Activated CD4-positive, alpha-beta T cell treated with anti-CD3 and anti-CD28 coated beads, Interleukin-2, amount 50 U/mL, for 48 hours (primary cell): ENCODE measurements around the gene CNTNAP2.

ENCODE experiments used
- DNase-seq, 2 experiments: peaks; one replicate each; pipeline ENCODE4 v3.0.0-alpha.2; 2020

Gene CNTNAP2

GRCh38 chr7:148340438-148341280 is 2224.1 kb downstream of the CNTNAP2 start:
- no peak for DNase-seq

DNA sequence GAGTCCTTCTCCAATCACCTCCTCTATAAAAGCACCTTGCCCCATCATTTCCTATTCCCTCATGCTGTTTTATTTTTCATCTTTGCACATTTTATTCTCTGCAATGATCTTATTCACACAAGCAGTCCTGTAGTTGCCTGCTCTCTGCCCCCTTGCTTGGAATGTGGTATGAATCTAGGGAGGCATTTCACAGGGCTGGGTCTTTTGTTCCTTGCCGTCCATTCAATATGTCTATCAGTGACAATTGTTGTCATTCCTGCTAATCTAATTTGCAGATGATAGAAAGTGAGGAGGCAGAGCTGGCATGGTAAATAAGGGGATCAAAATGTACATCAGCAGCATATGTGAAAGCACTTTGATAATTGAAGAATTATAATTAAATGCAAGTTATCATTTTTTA is 2227.8 kb downstream of the CNTNAP2 start:
- DNase-seq: no peak

DNA sequence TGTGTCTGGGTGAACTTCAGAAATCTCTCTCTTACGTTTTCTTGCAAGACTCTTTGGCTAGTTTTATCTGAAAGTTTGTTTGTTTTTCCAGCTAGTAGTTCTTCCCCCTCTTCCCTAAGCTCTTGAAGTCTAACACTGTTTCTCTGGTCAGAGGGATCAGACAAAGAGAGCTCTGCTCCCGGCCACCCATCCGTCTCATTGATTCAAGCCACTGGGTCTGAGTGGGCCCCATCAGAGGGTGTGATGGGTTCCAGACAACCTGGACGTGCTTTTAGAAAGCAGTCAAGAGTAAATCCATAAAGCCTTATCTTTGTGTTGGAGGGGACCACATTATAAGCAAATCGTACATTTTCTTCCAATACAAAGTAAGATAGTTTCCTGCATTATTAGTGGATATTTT is 2231.4 kb downstream of the CNTNAP2 start:
- DNase-seq: no peak

DNA sequence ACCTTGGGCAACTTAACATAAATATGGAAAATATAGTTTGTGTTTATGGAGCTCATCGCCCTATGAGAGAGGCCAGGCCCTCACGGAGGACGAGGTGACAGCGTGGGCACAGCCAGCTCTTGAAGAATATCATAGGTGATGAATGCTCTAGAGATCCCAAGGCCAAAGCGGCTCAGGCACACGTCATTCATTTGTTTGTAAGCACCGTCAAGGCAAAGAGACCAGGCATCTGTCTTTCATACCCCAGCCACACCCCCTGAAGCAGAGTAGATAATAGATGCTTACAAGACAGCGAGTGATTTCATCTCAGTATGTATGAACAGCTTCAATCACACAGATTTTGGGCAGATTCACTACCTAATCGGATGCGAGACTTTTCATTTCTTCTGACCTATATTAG is 2231.9 kb downstream of the CNTNAP2 start:
- DNase-seq: no peak

DNA sequence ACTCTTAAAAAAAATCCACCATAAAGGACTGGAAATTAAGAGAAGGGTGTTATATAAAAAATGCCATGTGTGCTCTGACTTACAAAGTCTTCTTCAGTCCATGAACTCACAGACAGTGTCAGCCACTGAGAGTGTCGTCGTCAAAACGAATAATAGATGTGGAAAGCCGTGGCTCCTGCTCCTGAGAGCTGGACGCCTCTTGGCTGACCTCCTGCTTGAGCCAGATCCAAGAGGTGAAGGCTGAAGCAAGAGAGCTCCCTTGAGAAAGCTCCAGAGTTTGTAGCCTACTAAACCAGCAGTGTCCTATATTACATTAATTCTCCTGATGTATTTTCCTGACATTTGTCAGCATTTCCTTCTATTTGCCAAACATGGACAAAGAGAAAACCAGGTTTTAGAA is 2239.7 kb downstream of the CNTNAP2 start:
- DNase-seq: no peak

- no peak for DNase-seq
These were observed 2245.9 kb downstream of the CNTNAP2 start for GRCh38 chr7:148362541-148362940.

DNA sequence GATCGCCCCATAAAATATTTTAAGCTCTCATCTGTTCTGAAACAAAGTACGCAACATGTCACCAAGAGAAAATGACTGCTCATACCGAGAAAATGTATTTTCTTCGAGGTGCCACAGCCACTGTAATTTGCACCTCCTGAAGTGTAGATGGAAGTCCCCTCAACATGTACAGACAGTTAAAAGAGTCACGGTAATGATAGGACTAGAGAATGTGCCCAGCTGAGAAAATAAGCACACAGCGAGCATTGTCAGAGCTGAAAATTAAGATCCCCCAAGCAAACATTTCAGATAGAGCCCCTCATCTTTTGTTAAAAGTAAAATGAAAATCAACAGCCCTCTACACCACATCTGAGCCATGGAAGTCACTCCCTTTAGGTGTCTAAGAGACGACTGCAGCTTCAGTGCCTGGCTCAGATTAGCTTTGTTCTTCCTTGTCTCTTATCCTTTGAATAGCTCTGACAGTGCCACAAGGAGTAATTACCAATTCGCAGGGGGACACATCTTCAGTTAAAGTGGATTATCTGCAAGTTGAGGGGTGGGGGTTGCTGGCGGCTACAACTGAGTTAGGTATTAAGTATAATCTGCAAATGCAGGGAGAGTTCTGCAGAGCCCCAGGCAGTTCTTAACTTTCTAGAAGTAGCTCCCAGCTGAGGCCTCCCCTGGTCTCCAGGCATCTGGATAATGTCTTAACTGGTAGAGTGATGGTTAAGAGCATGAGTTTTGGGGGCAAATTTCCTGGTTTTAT is 2251.3 kb downstream of the CNTNAP2 start:
- DNase-seq: no peak

DNA sequence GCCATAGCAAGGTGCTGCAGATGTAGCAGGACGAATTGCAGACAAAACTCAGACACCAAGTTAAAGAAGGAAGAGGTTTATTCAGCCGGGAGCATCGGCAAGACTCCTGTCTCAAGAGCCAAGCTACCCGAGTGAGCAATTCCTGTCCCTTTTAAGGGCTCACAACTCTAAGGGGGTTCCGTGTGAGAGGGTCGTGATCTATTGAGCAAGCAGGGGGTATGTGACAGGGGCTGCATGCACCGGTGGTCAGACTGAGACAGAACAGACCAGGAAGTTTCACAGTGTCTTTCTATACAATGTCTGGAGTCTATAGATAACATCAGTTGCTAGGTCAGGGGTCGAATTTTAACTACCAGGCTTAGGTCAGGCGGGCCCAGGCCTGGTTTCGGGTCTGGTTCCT is 2252.0 kb downstream of the CNTNAP2 start:
- no peak for DNase-seq

DNA sequence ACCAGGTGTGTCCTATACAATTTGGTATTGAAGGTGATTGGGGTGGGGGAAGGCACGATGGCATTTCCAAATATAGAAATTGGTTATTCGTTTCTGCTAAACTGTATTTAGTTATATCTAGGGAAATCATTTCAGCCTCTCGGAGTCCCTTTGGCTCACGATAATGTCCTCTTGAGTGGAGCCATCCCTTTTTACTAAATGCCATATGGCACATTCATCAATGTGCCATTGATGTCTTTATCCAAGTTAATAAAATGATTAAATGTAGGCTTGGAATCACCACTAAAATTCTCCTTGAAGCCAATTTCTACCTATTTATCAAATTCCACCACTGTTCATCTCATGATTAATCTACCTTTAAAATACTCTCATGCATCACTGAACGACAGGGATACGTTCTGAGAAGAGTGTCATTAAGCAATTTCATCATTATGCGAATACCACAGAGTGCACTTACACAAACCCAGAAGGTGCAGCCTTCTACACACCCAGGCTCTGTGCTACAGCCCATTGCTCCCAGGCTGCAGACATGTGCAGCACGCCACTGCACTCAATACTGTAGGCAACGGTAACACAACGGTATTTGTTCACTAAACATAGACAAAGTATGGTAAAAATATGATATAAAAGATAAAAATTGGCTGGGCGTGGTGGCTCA is 2254.8 kb downstream of the CNTNAP2 start:
- DNase-seq: no peak

- no peak for DNase-seq
These were observed 2258.0 kb downstream of the CNTNAP2 start for GRCh38 chr7:148374396-148375259.

DNA sequence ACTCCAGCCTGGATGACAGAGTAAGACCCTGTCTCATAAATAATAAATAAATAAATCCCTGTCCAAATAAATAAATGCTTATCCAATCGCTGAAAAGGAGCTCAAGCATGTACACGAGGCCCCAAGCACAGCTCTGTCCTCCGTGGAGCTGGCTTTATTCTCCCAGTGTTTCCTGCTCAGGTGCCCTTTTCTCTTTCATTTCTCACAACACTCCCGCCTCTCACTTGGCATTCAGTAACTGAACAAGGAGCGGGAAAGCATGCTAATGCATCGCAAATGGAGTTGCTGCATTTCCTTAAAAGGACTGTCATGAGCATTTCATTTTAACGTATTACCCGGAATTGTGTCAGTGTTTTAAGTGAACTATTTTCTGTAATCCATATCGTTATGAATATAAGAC is 2263.1 kb downstream of the CNTNAP2 start:
- DNase-seq: no peak

DNA sequence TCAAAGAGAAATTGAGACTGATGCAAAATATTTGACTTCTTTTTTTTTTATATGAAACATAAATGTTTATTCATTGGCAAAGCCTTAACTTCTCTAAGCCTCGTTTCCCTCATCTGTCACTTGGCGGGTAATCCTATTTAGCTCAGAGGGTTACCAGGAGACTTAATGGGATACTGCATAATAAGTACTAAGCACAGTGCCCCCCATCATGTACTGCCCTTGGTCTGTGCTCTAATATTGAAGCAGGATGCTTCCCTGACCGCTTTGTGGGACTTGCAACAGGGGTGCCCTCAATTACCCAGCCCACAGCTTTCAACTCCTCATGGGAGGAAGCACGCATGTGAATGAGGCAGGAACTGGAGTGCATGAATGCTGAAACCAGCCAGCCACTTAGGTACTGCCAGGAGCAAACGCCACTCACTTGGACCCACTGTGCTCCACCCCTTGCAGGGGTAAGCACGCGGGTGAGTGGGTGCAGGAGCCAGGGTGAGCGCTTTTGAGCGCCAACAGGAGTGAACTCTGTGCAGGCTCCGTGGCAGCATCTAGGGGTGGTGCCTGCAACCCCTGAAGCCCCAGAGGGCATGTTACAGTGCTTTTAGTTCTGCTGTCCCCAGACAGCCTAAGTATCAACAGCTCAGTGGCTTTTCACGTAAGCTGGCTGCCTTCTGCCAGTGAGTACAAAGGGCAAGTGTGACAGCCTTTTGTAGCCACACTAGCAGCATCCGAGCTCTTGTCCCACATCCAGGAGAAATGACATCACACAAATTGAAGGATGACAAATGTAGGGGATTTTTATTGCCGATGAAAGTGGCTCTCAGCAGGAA is 2264.2 kb downstream of the CNTNAP2 start:
- no peak for DNase-seq

- no peak for DNase-seq
These were observed 2266.0 kb downstream of the CNTNAP2 start for GRCh38 chr7:148382596-148382995.

- DNase-seq: no peak
These were observed 2267.1 kb downstream of the CNTNAP2 start for GRCh38 chr7:148383651-148384050.

- DNase-seq: no peak
These were observed 2268.5 kb downstream of the CNTNAP2 start for GRCh38 chr7:148385009-148385682.

GRCh38 chr7:148390381-148390780 is 2273.8 kb downstream of the CNTNAP2 start:
- no peak for DNase-seq

DNA sequence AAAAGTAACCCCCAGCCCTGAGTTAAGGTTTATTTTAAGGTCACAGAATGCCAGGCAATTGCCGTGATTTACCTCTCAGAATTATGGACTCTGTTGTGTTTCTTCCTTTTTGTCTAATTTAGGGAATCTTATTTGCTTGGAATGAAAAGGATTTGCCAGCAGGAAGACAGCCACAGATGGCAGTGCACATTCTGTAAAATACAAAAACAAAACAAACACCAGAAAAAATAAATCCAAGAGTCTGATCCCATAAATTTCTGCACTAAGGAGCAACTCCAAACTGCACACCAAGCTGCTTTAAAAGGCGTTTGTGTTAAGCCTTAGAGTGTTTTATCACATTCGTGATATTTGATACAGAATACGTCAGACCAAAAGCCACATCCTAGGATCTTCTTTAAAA is 2275.0 kb downstream of the CNTNAP2 start:
- no peak for DNase-seq

GRCh38 chr7:148394582-148394981 is 2278.0 kb downstream of the CNTNAP2 start:
- no peak for DNase-seq

- no peak for DNase-seq
These were observed 2278.8 kb downstream of the CNTNAP2 start for GRCh38 chr7:148395352-148395811.

DNA sequence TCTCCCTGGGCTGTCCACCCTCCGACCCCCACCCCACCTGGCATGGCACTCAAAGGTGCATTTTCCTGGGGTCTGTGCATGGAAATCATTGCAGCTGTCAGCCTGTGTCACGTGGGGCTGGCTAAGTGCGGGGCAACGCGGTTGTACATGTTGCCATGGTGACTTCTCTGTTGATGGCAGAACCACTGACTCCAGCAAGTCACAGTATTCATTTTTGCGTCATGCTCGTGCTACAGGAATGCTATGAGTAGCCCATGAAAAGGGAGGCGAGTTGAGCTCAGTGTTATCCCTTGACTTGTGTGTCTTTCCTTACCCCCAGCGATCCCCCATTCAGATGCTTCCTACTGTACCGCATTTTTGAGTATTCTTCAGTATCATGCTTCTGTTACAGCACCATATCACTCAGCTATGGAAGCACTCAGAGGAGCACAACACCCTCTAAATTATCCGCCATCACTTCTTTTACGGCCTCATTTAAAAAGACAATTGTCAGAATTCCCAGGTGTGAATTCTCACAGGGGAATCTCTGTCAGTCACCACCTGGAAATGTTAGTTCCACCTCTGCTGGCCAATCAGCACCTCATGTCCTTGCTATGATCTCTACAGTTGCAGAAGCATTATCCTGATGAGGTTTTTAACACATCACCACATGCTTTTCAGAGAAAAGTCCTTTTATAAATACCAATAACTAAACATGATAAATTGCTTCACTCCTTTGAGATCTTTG is 2279.6 kb downstream of the CNTNAP2 start:
- DNase-seq: no peak
